Hematopoietic multipotent progenitor cell treated with erythropoietin and hydrocortisone succinate and interleukin-3 and kit ligand, for 8 days (in vitro differentiated cells): Measurements from ENCODE around the gene CHRNB4.

Experiments used
- DNase-seq: peaks from one replicate; pipeline ENCODE4 v3.0.0-alpha.2; 2015

CHRNB4 gene

GRCh38 chr15:78630886-78631633 is 9.9 kb downstream of the CHRNB4 start:
- no peak for DNase-seq

- no peak for DNase-seq
Measured at GRCh38 chr15:78629716-78630065, 11.3 kb downstream of the CHRNB4 start.

GRCh38 chr15:78629031-78629715 is 11.8 kb downstream of the CHRNB4 start:
- DNase-seq: no peak

GRCh38 chr15:78628227-78628626 is 12.8 kb downstream of the CHRNB4 start:
- DNase-seq: no peak

GRCh38 chr15:78627348-78627747 is 13.7 kb downstream of the CHRNB4 start:
- DNase-seq: no peak

- DNase-seq: no peak
Measured at GRCh38 chr15:78626381-78626995, 14.5 kb downstream of the CHRNB4 start.

GRCh38 chr15:78625606-78626280 is 15.3 kb downstream of the CHRNB4 start:
- no peak for DNase-seq

GRCh38 chr15:78624651-78625590 is 16.1 kb downstream of the CHRNB4 start:
- no peak for DNase-seq

GRCh38 chr15:78623786-78624497 is 17.1 kb downstream of the CHRNB4 start:
- DNase-seq: no peak

GRCh38 chr15:78621810-78622402 is 19.1 kb downstream of the CHRNB4 start:
- no peak for DNase-seq

- no peak for DNase-seq
Measured at GRCh38 chr15:78620527-78621421, 20.2 kb downstream of the CHRNB4 start, which contains the start of gene CHRNA3. CHRNA3 (minus strand) TSS chr15:78620996; CDS start chr15:78620794, 202 bp downstream.

GRCh38 chr15:78620021-78620526 is 20.9 kb downstream of the CHRNB4 start:
- DNase-seq: no peak

- no peak for DNase-seq
Measured at GRCh38 chr15:78619022-78619950, 21.7 kb downstream of the CHRNB4 start.

GRCh38 chr15:78618490-78618934 is 22.5 kb downstream of the CHRNB4 start:
- DNase-seq: peak; percentile 83

GRCh38 chr15:78618064-78618463 is 22.9 kb downstream of the CHRNB4 start:
- DNase-seq: no peak

- DNase-seq: no peak
Measured at GRCh38 chr15:78617516-78617915, 23.5 kb downstream of the CHRNB4 start.

- no peak for DNase-seq
Measured at GRCh38 chr15:78617076-78617475, 23.9 kb downstream of the CHRNB4 start.

- no peak for DNase-seq
Measured at GRCh38 chr15:78616506-78616905, 24.5 kb downstream of the CHRNB4 start.
